Progenitor cell of endocrine pancreas (in vitro differentiated cells): ENCODE data around the gene HOXB6. TPM values are rescaled to one million over a fixed set of nuclear protein-coding genes. Genes with fewer than 3 reads are reported as not detected.
A peak's percentile ranks its signal among the peaks of the same experiment; 100 is the strongest.

Experiments
- DNase-seq: peaks from one replicate; pipeline ENCODE4 v3.0.0; 2021; ENCODE audit warnings: low spot score; ENCODE audit not compliant: unreplicated experiment
- H3K27ac Mint-ChIP-seq: 2 replicates; pipeline ENCODE4 v1.8.0; 2021; ENCODE audit warnings: mild to moderate bottlenecking, moderate library complexity, mixed read lengths
- H3K27me3 Mint-ChIP-seq: 2 replicates; pipeline ENCODE4 v1.8.0; 2021; ENCODE audit warnings: mixed read lengths
- H3K36me3 Mint-ChIP-seq: 2 replicates; pipeline ENCODE4 v1.8.0; 2022; ENCODE audit warnings: mixed read lengths; ENCODE audit not compliant: insufficient read depth
- H3K4me1 Mint-ChIP-seq: 2 replicates; pipeline ENCODE4 v1.8.0; 2021; ENCODE audit warnings: low read depth, mixed read lengths
- H3K4me3 Mint-ChIP-seq: 2 replicates; pipeline ENCODE4 v1.8.0; 2021; ENCODE audit warnings: low read depth, mild to moderate bottlenecking, moderate library complexity, mixed read lengths
- H3K9me3 Mint-ChIP-seq: 2 replicates; pipeline ENCODE4 v1.8.0; 2021; ENCODE audit warnings: low read depth, mixed read lengths
- CTCF ChIP-seq: fragments of 200-600 bp; sonication (generic); IDR thresholded peaks from one replicate; pipeline ENCODE4 v1.5.0; 2021; ENCODE audit warnings: antibody characterized with exemption, mild to moderate bottlenecking; ENCODE audit not compliant: unreplicated experiment
- total RNA-seq: library from RNA; stranded (reverse); gene quantifications from 2 replicates; pipeline ENCODE4 v1.2.1, GENCODE V29; 2021

HOXB6 gene
- total RNA-seq, 1 donor from 2014 or later: 0.96 TPM

GRCh38 chr17:48611681-48612455 is 7.1 kb upstream of the HOXB6 start:
- H3K27ac Mint-ChIP-seq: no peak overlapping the region
- H3K4me1 Mint-ChIP-seq: peaks cover 11% of the 10 kb centered on the region
- no peak for TF ChIP-seq CTCF
- no peaks in the 10 kb centered on the region for H3K9me3 Mint-ChIP-seq
- H3K4me3 Mint-ChIP-seq: no peak overlapping the region
- no peaks in the 10 kb centered on the region for H3K36me3 Mint-ChIP-seq
- DNase-seq: no peak
- peaks cover 89% of the 10 kb centered on the region for H3K27me3 Mint-ChIP-seq

- peak overlapping the region; percentile 70 for H3K4me3 Mint-ChIP-seq
- no peaks in the 10 kb centered on the region for H3K9me3 Mint-ChIP-seq
- DNase-seq: no peak
- peaks cover 89% of the 10 kb centered on the region for H3K27me3 Mint-ChIP-seq
- TF ChIP-seq CTCF: no peak
- peaks cover 11% of the 10 kb centered on the region for H3K4me1 Mint-ChIP-seq
- H3K27ac Mint-ChIP-seq: peak overlapping the region; percentile 90
- H3K36me3 Mint-ChIP-seq: no peaks in the 10 kb centered on the region
These were observed 6.4 kb upstream of the HOXB6 start for GRCh38 chr17:48611213-48611612.

- H3K36me3 Mint-ChIP-seq: no peaks in the 10 kb centered on the region
- peak within 1 kb of the TSS; percentile 70 for H3K4me3 Mint-ChIP-seq
- no peaks in the 10 kb centered on the region for H3K9me3 Mint-ChIP-seq
- no peak for DNase-seq
- peak within 1 kb of the TSS; percentile 90 for H3K27ac Mint-ChIP-seq
- peaks cover 11% of the 10 kb centered on the region for H3K4me1 Mint-ChIP-seq
- H3K27me3 Mint-ChIP-seq: peaks cover 89% of the 10 kb centered on the region
- TF ChIP-seq CTCF: no peak
These were observed 5.8 kb upstream of the HOXB6 start, which contains the start of gene HOXB7 for GRCh38 chr17:48610282-48611211. HOXB7 (minus strand) TSS chr17:48611017; CDS start chr17:48610918, 99 bp downstream.

GRCh38 chr17:48609759-48610281 is 5.0 kb upstream of the HOXB6 start:
- peaks cover 11% of the 10 kb centered on the region for H3K4me1 Mint-ChIP-seq

More at GRCh38 chr17:48609759-48610281, 5.0 kb upstream of the HOXB6 start:
- Mint-ChIP-seq H3K9me3 (no peaks in the 10 kb centered on the region), H3K27me3 (peaks cover 89% of the 10 kb centered on the region), H3K27ac (no peak overlapping the region), H3K36me3 (no peaks in the 10 kb centered on the region), H3K4me3 (peak overlapping the region; percentile 70)
- no peak for TF ChIP-seq CTCF
- DNase-seq: no peak
